HepG2 (cell line): ENCODE data around the gene VPS11. TPM values are rescaled to one million over a fixed set of nuclear protein-coding genes. Genes with fewer than 3 reads are reported as not detected.
A peak's percentile ranks its signal among the peaks of the same experiment; 100 is the strongest.

Source experiments
- DNMT1 ChIP-seq: sonication (generic); formaldehyde crosslinking; IDR thresholded peaks from 2 replicates; pipeline ENCODE4 v1.5.1; 2020; ENCODE audit warnings: mild to moderate bottlenecking, missing genetic modification reagents
- HDAC2 ChIP-seq: sonication (generic); formaldehyde crosslinking; IDR thresholded peaks from 2 replicates; pipeline ENCODE4 v1.4.0; 2020; ENCODE audit warnings: missing genetic modification reagents
- MTERF4 ChIP-seq: sonication (generic); formaldehyde crosslinking; IDR thresholded peaks from 2 replicates; pipeline ENCODE4 v1.8.0; 2023; ENCODE audit warnings: mild to moderate bottlenecking, missing genetic modification reagents
- MXD3 ChIP-seq: IDR thresholded peaks from 2 replicates; pipeline ENCODE4 v1.6.1; 2016; ENCODE audit warnings: mild to moderate bottlenecking, missing biosample characterization, missing genetic modification reagents
- SALL1 ChIP-seq: sonication (generic); formaldehyde crosslinking; IDR thresholded peaks from 2 replicates; pipeline ENCODE4 v1.8.0; 2022; ENCODE audit warnings: mild to moderate bottlenecking, missing genetic modification reagents
- SMARCE1 ChIP-seq: fragments of 450-650 bp; IDR thresholded peaks from 2 replicates; pipeline ENCODE4 v1.6.1; 2017; ENCODE audit warnings: borderline replicate concordance
- SP5 ChIP-seq: IDR thresholded peaks from 2 replicates; pipeline ENCODE4 v1.6.1; 2016; ENCODE audit warnings: low read depth, borderline replicate concordance
- THAP11 ChIP-seq: IDR thresholded peaks from 2 replicates; pipeline ENCODE4 v1.6.1; 2016; ENCODE audit warnings: missing biosample characterization, missing genetic modification reagents
- ZBED4 ChIP-seq: sonication (generic); formaldehyde crosslinking; IDR thresholded peaks from 2 replicates; pipeline ENCODE4 v1.4.0; 2020; ENCODE audit warnings: missing genetic modification reagents, borderline replicate concordance
- ZFP1 ChIP-seq: IDR thresholded peaks from 2 replicates; pipeline ENCODE4 v1.6.1; 2016
- ZNF136 ChIP-seq: sonication (generic); formaldehyde crosslinking; IDR thresholded peaks from 2 replicates; pipeline ENCODE4 v1.8.1; 2022; ENCODE audit warnings: low read depth, mild to moderate bottlenecking, moderate library complexity, missing genetic modification reagents
- ZNF577 ChIP-seq: sonication (generic); formaldehyde crosslinking; IDR thresholded peaks from 2 replicates; pipeline ENCODE4 v1.4.0; 2020; ENCODE audit warnings: mild to moderate bottlenecking, low read depth, missing genetic modification reagents, borderline replicate concordance
- ZNF800 ChIP-seq: sonication (generic); formaldehyde crosslinking; IDR thresholded peaks from 2 replicates; pipeline ENCODE4 v1.4.0; 2020; ENCODE audit warnings: missing genetic modification reagents
- ZSCAN21 ChIP-seq: sonication (generic); formaldehyde crosslinking; IDR thresholded peaks from 2 replicates; pipeline ENCODE4 v1.8.0; 2022; ENCODE audit warnings: mild to moderate bottlenecking, missing genetic modification reagents, moderate library complexity, borderline replicate concordance
- polyA plus RNA-seq, 8 experiments: library from polyadenylated mRNA; depleted of rRNA in 3 of 8; stranded (reverse) in 7 of 8; unstranded in 1 of 8; fragments of >200 nt; fragmentation: Illumina TruSeq in 4 of 8; extraction: Trizol in 4 of 8; gene quantifications; 2 replicates each; pipeline versions ENCODE4 v1.2.1 to v1.2.3, GENCODE V29; 2011 to 2016; ENCODE audit warnings: low read depth in 4 of 8, missing spikeins in 1 of 8, mixed read lengths in 1 of 8; ENCODE audit not compliant: insufficient read depth in 1 of 8
- total RNA-seq, 5 experiments: library from RNA; depleted of rRNA; stranded (reverse); fragments of >200 nt; fragmentation: Illumina TruSeq; extraction: Trizol; gene quantifications; 2 replicates each; pipeline ENCODE4 v1.2.3, GENCODE V29; 2016; ENCODE audit warnings: low read depth in 1 of 5
- TF ChIP-seq, protein P1 (sequence below): IDR thresholded peaks from 2 replicates; pipeline ENCODE4 v1.6.1; 2016; ENCODE audit warnings: missing genetic modification reagents, missing compliant biosample characterization
- TF ChIP-seq, protein P2 (sequence below): IDR thresholded peaks from 2 replicates; pipeline ENCODE4 v1.6.1; 2016; ENCODE audit warnings: low read depth, control low read depth

The VPS11 gene
- total and polyA plus RNA-seq, 2 of the 13 experiments (the other 11 are each of a cell fraction or from before 2014, with no cell fraction given) = 13.7 to 21.6 TPM

DNA sequence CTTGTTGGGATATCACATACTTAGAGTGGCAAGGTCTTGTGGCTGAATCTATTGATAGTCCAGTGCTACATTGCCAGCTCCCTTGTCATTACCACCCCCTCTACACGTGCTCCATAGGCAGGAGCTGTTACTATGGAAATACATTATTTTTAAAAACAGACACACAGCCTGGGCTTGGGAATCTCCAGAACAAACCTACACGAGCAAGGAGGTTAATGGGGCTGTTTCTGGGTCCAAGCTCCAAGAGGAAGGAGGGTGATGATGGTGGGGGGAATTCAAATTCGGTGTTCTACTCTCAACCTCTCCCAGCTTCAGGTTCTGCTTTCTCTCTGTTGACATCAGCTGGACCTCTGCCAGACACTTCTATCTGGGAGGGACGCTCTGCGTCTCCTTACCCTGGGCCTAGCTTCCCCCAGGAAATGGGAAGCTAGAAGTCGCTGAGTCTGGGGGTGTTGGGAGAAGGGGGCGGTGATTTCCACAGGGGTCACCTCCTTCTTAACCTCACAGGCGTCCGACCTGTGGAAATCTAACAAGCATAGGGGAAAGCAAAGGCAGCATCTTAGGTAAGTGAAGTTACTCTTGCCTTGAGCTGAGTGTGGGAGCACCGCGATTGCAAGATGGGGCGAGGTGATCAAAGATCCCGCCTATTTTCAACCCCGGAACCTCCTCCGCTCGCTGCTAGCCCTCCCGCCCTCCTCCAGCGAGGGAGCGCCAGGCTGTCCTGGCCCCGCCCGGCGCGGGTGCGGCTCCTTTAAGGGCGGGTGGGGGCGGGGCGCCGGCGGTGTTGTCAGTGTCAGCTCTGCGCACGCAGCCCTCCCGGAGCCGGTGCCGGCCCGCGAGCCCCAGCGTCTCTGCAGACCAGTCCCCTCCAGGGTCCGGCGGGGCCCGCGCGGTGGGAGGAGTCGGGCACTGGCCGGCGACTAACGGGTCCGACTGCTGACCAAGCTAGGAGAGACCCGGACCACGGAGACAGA is 39.2 kb downstream of the VPS11 start, which contains the start of gene C2CD2L (continued):
- TF ChIP-seq ZBED4 (CRISPR knock-in tag) (peak; percentile 88; the same call in 1 of the 2 replicates), MTERF4 (peak; percentile 50; the same call in 1 of the 2 replicates), ZNF577 (CRISPR knock-in tag) (no peak), THAP11 (peak; percentile 44; the same call in 1 of the 2 replicates), DNMT1 (peak; percentile 69; the same call in 1 of the 2 replicates), SP5 (CRISPR knock-in tag) (peak; percentile 63), SMARCE1 (no peak), SALL1 (CRISPR knock-in tag) (peak; percentile 51; the same call in 1 of the 2 replicates), ZNF136 (CRISPR knock-in tag) (no peak), MXD3 (CRISPR knock-in tag) (peak; percentile 29; the same call in 1 of the 2 replicates), ZFP1 (CRISPR knock-in tag) (no peak), ZNF800 (CRISPR knock-in tag) (0 out of 2 replicates have a peak, but pooled peaks have one; percentile 54), ZSCAN21 (CRISPR knock-in tag) (no peak), HDAC2 (CRISPR knock-in tag) (0 out of 2 replicates have a peak, but pooled peaks have one; percentile 19)
- TF ChIP-seq, protein P1, sequence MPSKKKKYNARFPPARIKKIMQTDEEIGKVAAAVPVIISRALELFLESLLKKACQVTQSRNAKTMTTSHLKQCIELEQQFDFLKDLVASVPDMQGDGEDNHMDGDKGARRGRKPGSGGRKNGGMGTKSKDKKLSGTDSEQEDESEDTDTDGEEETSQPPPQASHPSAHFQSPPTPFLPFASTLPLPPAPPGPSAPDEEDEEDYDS = peak; percentile 70
- TF ChIP-seq, protein P2, sequence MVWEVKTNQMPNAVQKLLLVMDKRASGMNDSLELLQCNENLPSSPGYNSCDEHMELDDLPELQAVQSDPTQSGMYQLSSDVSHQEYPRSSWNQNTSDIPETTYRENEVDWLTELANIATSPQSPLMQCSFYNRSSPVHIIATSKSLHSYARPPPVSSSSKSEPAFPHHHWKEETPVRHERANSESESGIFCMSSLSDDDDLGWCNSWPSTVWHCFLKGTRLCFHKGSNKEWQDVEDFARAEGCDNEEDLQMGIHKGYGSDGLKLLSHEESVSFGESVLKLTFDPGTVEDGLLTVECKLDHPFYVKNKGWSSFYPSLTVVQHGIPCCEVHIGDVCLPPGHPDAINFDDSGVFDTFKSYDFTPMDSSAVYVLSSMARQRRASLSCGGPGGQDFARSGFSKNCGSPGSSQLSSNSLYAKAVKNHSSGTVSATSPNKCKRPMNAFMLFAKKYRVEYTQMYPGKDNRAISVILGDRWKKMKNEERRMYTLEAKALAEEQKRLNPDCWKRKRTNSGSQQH (CRISPR knock-in tag) = 0 out of 2 replicates have a peak, but pooled peaks have one; percentile 44
